Measurements from ENCODE around the gene MYO18A.
"Not testable (repeated sequence)": the region's sequence is repeated elsewhere in the genome, so short reads cannot be mapped to it uniquely, and the experiment has no call there.

The MYO18A gene

GRCh38 chr17:29193146-29193545 is 12.9 kb upstream of the MYO18A start:
- DNase-seq, result no peak

GRCh38 chr17:29190592-29191207 is 10.5 kb upstream of the MYO18A start:
- DNase-seq, result no peak

DNA sequence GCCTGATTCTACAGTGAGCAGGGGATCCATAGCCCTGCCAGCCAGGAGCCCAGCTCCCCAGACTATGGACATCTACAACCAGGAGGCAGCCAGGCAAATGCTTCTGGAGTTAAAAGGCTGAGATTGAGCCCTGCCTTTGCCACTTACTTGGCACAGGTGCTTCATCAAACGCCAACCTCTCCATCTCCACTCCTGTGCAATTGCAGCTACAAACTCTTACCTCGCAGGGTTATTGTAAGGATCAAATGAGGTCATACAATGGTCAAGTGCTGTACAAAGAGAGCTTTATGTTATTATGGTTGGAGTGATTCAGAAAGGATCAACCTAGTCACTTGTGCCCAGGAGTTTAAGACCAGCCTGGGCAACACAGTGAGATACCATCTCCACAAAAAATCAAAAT is 9.8 kb upstream of the MYO18A start:
- no peak for DNase-seq

- no peak for DNase-seq
Measured at GRCh38 chr17:29189355-29189754, 9.2 kb upstream of the MYO18A start.

DNA sequence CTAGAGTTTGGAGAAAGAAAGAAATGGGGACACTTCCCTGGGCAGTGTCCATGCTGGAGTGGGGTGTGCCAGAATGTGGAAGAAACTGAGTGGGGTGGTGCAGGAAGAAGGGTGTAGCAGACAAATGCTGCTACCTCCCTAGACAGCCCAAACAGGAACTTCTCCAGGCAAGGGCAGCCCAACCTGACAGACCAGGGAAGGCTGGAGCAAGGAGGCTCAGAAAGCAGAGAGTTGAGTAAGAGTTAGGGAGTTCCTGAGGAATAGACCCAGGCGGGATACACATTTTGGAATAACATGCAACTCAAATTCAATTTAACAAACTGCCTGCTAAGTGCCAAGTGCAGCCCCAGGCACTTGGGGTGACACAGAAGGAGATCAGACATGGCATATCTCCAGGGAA is 1.0 kb upstream of the MYO18A start:
- no peak for DNase-seq

DNA sequence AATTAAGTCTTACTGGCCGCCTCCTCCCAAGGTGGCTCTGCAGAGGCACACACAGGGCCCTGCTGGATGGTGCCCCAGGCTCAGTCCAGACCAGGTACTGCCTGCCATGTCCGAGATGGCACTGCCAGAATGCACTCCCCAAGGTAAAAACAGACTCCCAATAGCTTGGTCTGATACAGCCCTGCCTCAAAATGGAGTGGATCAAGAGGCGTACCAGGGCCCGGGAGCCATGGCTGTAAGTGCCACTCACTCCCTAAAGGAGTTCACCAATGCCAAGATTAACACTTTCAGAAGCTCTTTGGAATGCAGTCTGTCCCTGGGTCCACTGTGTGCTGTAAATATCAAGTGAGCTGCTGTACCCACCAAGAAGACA is 576 bp upstream of the MYO18A start:
- no peak for DNase-seq

- DNase-seq, result peak; percentile 0
Measured at GRCh38 chr17:29179232-29180033, 765 bp downstream of the MYO18A start.

DNA sequence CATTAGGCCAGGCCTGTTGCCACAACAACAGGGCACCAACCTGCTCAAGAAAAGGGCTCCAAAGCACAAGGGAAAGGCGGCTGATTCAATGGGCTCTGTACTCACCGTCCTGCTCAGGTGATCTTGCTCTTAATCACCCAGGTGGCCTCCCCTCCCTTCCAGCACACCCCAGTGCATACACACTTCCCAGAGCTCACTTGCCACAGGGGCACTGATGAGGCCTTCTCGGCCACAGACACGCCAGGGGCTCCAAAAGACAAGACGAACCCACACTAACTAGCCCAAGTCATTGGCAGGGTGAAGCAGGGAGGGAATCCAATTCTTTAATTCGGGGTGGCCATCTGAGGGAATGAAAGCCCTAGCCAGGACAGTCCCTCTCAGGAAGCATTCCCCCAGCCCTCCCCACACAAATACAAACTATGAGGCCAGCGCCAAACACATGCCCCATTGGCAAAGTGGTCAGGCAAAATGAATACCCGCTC is 1.4 kb downstream of the MYO18A start:
- DNase-seq, result no peak

- no peak for DNase-seq
Measured at GRCh38 chr17:29177871-29178749, 2.1 kb downstream of the MYO18A start.

DNA sequence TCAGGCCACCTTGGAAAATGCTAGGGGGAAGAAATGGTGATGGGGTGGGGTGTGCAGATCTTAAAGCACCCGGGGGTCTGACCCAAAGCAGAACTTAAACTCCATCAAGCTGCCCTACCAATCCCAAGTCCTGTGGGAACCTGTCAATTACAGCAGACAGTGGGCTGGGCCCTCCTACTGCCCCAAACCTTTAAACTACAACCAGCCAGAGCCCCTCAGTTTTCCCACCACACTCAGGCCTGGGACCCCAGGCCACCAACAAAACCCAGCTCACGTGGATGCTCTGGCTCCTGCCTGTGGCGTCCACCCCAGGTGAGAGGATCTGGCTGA is 2.7 kb downstream of the MYO18A start:
- DNase-seq, result no peak

- DNase-seq, result peak; percentile 27
Measured at GRCh38 chr17:29176558-29177351, 3.4 kb downstream of the MYO18A start.

DNA sequence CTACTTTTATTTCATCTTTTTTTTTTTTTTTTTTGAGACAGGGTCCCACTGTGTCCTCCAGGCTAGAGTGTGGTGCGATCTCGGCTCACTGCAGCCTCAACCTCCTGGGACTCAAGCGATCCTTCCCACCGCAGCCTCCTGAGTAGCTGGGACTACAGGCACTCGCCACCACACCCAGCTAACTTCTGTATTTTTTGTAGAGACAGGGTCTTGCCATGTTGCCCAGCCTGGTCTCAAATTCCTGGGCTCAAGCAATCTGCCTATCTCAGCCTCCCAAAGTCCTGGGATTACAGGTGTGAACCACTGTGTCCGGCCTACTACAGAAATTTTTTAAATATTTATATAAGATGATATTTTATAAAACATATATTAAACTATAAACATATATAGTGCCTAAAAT is 4.8 kb downstream of the MYO18A start:
- DNase-seq, result no peak

- no peak for DNase-seq
Measured at GRCh38 chr17:29172589-29172988, 7.6 kb downstream of the MYO18A start.

DNA sequence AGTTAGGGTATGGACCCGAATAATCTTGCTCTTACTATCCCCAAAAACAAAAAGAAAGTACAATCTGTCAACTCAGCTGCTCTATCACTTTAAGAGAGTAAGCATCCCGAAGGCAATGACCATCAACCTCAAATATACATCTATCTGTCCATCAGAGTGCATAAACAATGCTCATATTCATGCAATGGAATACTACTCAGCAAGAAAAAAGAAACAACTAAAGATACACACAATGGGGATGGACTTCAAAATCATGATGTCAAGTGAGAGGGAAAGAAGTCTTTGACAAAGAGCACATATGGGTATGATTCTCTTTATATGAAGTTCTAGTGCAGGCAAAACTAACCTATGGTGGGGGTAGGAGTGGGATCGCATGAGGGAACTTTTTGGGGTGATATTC is 9.5 kb downstream of the MYO18A start:
- DNase-seq, result no peak

GRCh38 chr17:29169806-29170591 is 10.2 kb downstream of the MYO18A start:
- DNase-seq, result no peak

- DNase-seq, result not testable (repeated sequence)
Measured at GRCh38 chr17:29168759-29169126, 11.5 kb downstream of the MYO18A start.

DNA sequence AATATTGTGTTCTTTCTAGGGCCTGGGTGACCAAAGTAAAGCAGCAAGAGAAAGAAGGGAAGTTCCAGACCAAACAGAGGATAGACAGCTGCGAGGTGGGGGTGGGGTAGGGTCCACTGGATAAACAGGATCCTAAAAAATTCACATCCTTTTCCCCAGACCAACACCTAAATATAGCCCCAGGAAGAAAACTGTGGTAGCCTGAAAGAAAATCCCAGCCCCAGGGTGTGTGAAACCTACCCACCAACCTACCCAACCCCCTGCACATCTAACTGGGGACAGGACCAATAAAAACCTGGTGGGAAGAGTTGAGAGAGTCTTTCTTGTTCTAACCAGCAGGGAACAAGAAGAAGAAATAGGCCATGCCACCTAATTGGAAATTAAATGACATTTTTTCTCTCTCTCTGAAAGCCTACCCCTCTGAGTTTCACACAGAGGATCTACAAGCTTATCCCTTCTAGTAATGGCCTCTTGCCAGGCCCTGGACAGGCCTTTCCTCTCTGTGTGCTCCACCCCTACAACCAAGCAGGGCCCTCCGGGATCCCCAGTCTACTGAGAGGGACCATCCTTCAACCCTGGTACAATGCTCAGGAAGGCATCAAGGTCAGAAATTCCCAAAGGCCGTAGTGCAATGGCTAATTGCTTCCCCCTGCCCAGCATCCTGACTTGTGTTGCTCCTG is 12.0 kb downstream of the MYO18A start:
- DNase-seq, result no peak

GRCh38 chr17:29167393-29168078 is 12.7 kb downstream of the MYO18A start:
- no peak for DNase-seq

GRCh38 chr17:29166507-29166887 is 13.7 kb downstream of the MYO18A start:
- no peak for DNase-seq

- DNase-seq, result no peak
Measured at GRCh38 chr17:29165800-29166506, 14.2 kb downstream of the MYO18A start.

All from NCI-H2227 treated with DMSO at 0.1 percent for 48 hours (cell line).